HepG2 (cell line): ENCODE data around the gene SFXN5. TPM values are rescaled to one million over a fixed set of nuclear protein-coding genes. Genes with fewer than 3 reads are reported as not detected.

Experiments used
- FOXC1 ChIP-seq: sonication (generic); formaldehyde crosslinking; IDR thresholded peaks from 2 replicates; pipeline ENCODE4 v1.8.0; 2022; ENCODE audit warnings: mild to moderate bottlenecking, missing genetic modification reagents, borderline replicate concordance
- IKZF4 ChIP-seq: sonication (generic); formaldehyde crosslinking; IDR thresholded peaks from 2 replicates; pipeline ENCODE4 v1.5.1; 2020; ENCODE audit warnings: borderline replicate concordance, mild to moderate bottlenecking, low read depth, missing genetic modification reagents; ENCODE audit errors: not compliant biosample characterization
- KAT7 ChIP-seq: IDR thresholded peaks from 2 replicates; pipeline ENCODE4 v1.6.1; 2018; ENCODE audit warnings: borderline replicate concordance, missing compliant biosample characterization
- NONO ChIP-seq, 2 experiments: fragments of 450-650 bp in 1 of 2; sonication (generic) in 1 of 2; formaldehyde crosslinking in 1 of 2; IDR thresholded peaks in 1 of 2; conservative IDR thresholded peaks in 1 of 2; 2 replicates each; pipeline versions ENCODE4 v1.6.1 to v1.8.0; 2017 to 2022; ENCODE audit warnings: mild to moderate bottlenecking in 1 of 2, missing genetic modification reagents in 1 of 2, moderate library complexity in 1 of 2
- PBX2 ChIP-seq: IDR thresholded peaks from 2 replicates; pipeline ENCODE4 v1.6.1; 2016; ENCODE audit warnings: control low read depth
- PITX1 ChIP-seq: sonication (generic); formaldehyde crosslinking; IDR thresholded peaks from 2 replicates; pipeline ENCODE4 v1.5.1; 2020; ENCODE audit warnings: mild to moderate bottlenecking, missing genetic modification reagents
- ZHX2 ChIP-seq, 2 experiments: sonication (generic) in 1 of 2; formaldehyde crosslinking in 1 of 2; IDR thresholded peaks; 2 replicates each; pipeline versions ENCODE4 v1.6.1 to v1.9.0; 2014 to 2022; ENCODE audit warnings: antibody characterized with exemption in 1 of 2, borderline replicate concordance in 1 of 2, inconsistent platforms in 1 of 2, low read depth in 1 of 2, missing genetic modification reagents in 1 of 2
- ZNF12 ChIP-seq: sonication (generic); formaldehyde crosslinking; IDR thresholded peaks from 2 replicates; pipeline ENCODE4 v1.5.0; 2020; ENCODE audit warnings: missing genetic modification reagents
- ZNF232 ChIP-seq: sonication (generic); formaldehyde crosslinking; IDR thresholded peaks from 2 replicates; pipeline ENCODE4 v1.4.0; 2020; ENCODE audit warnings: missing genetic modification reagents, borderline replicate concordance
- ZNF646 ChIP-seq: sonication (generic); formaldehyde crosslinking; IDR thresholded peaks from 2 replicates; pipeline ENCODE4 v1.9.0; 2021; ENCODE audit warnings: mild to moderate bottlenecking, missing genetic modification reagents
- polyA plus RNA-seq, 8 experiments: library from polyadenylated mRNA; depleted of rRNA in 3 of 8; stranded (reverse) in 7 of 8; unstranded in 1 of 8; fragments of >200 nt; fragmentation: Illumina TruSeq in 4 of 8; extraction: Trizol in 4 of 8; gene quantifications; 2 replicates each; pipeline versions ENCODE4 v1.2.1 to v1.2.3, GENCODE V29; 2011 to 2016; ENCODE audit warnings: low read depth in 4 of 8, missing spikeins in 1 of 8, mixed read lengths in 1 of 8; ENCODE audit not compliant: insufficient read depth in 1 of 8
- total RNA-seq, 5 experiments: library from RNA; depleted of rRNA; stranded (reverse); fragments of >200 nt; fragmentation: Illumina TruSeq; extraction: Trizol; gene quantifications; 2 replicates each; pipeline ENCODE4 v1.2.3, GENCODE V29; 2016; ENCODE audit warnings: low read depth in 1 of 5
- TF ChIP-seq, protein P1 (sequence below): sonication (generic); formaldehyde crosslinking; IDR thresholded peaks from 2 replicates; pipeline ENCODE4 v1.8.1; 2023; ENCODE audit warnings: missing genetic modification reagents, inconsistent platforms, borderline replicate concordance

The SFXN5 gene
- total and polyA plus RNA-seq, 2 of the 13 experiments (the other 11 are each of a cell fraction or from before 2014, with no cell fraction given) = 34.9 to 37.4 TPM

DNA sequence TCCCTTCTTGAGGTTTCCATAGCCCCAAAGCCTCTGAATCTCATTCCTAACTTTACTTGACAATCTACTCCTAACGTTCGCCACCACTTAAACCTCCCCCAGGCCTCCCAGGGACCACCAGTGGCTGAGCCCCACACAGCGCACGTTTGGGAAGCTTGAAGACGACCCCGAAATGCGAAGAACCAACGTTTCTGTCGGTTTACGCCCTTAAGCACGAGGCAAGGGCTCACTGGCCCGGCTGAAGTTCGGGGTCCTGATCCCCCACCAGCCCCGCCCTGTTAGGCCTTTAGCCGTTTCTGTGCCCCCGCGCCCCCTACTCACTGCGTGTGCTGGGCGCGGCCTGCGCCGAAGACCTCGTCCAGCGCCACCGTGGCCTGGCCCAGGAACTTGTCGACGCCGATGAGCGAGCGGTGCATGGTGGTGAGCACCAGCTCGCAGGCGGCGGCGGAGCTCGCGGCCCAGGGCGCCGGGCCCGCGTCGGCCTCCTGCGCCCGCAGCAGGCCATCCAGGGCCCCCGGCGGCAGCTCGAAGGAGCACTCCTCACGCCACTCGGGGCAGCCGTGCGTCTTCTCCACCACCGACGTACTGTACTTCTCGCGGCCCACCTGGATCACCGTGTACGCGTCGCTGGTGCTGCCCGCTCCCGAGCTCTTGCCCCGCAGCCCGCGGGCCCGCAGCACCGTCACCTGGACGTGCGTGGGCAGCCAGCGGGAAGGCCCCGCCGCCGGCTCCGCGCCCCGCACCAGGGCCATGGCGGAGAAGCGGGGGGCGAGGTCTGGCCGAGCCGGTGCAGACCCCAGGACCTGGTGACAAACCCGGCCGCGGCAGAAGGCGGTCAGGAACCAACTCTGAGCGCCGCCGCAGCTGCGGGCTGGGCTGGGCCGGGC is 40.8 kb upstream of the SFXN5 start (continued):
- peak; percentile 61 for TF ChIP-seq IKZF4 (CRISPR knock-in tag)
- no peak for TF ChIP-seq PBX2 (CRISPR knock-in tag)
- TF ChIP-seq ZHX2 (IDR thresholded peaks at IDR 0.05; ENCODE audit: low read depth) = no peak; the same call in 1 of the 2 replicates
- TF ChIP-seq ZHX2 (CRISPR knock-in tag; IDR thresholded peaks at IDR 0.05; ENCODE audit: borderline replicate concordance) = no peak
- TF ChIP-seq FOXC1 (CRISPR knock-in tag) = peak; percentile 81; the same call in 1 of the 2 replicates
- peak; percentile 62; the same call in 1 of the 2 replicates for TF ChIP-seq ZNF232
- TF ChIP-seq ZNF12 (CRISPR knock-in tag) = peak; percentile 71; the same call in 1 of the 2 replicates
- TF ChIP-seq, protein P1, sequence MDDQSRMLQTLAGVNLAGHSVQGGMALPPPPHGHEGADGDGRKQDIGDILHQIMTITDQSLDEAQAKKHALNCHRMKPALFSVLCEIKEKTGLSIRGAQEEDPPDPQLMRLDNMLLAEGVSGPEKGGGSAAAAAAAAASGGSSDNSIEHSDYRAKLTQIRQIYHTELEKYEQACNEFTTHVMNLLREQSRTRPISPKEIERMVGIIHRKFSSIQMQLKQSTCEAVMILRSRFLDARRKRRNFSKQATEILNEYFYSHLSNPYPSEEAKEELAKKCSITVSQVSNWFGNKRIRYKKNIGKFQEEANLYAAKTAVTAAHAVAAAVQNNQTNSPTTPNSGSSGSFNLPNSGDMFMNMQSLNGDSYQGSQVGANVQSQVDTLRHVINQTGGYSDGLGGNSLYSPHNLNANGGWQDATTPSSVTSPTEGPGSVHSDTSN (CRISPR knock-in tag) = no peak
- peak; percentile 61; the same call in 1 of the 2 replicates for TF ChIP-seq ZNF646
- peak; percentile 20; the same call in 1 of the 2 replicates for TF ChIP-seq PITX1 (CRISPR knock-in tag)
- TF ChIP-seq KAT7 (CRISPR knock-in tag) = peak; percentile 10; the same call in 1 of the 2 replicates
- no peak for TF ChIP-seq NONO (IDR thresholded peaks at IDR 0.05)
- TF ChIP-seq NONO (CRISPR knock-in tag; conservative IDR thresholded peaks at IDR 0.05) = peak; percentile 67
